22Rv1 (cell line): ENCODE measurements around the gene DDX60.

Experiments
- H3K27ac ChIP-seq: fragments of 450-650 bp; 2 replicates; pipeline ENCODE4 v1.5.1; 2017
- ZFX ChIP-seq: fragments of 450-650 bp; IDR thresholded peaks from 2 replicates; pipeline ENCODE4 v1.6.1; 2017; ENCODE audit warnings: antibody characterized with exemption, borderline replicate concordance
- TF ChIP-seq, protein P1 (sequence below): fragments of 450-650 bp; IDR thresholded peaks from 2 replicates; pipeline ENCODE4 v1.5.1; 2017; ENCODE audit warnings: mild to moderate bottlenecking

Gene DDX60

DNA sequence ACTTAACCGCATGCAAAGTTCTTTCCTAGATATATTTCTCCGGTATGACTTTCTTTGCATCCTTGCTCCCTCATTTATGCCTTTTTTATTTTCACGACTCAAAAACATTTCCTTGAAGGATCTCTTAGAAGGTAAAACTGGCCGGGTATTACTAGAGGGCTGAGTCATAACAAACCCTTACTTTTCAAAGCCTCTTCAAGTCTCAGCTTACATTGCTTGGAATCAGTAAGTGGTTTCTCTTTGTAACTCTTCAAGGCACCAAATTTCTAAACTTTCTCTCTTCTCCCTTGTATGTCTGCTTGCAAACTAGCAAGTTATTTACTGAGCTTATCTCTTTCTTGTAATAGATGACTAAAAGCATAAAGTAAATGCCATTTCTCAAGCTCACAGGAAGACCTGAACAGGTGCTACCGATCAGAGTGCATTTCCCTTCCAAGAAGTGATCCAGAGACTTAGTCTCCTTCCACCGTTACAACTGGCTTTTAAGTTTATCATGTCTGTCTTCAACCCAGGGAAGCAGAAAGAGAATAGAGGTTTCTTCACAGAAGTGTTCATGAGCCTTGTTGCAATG, 150.8 kb downstream of the DDX60 start:
- TF ChIP-seq, protein P1, sequence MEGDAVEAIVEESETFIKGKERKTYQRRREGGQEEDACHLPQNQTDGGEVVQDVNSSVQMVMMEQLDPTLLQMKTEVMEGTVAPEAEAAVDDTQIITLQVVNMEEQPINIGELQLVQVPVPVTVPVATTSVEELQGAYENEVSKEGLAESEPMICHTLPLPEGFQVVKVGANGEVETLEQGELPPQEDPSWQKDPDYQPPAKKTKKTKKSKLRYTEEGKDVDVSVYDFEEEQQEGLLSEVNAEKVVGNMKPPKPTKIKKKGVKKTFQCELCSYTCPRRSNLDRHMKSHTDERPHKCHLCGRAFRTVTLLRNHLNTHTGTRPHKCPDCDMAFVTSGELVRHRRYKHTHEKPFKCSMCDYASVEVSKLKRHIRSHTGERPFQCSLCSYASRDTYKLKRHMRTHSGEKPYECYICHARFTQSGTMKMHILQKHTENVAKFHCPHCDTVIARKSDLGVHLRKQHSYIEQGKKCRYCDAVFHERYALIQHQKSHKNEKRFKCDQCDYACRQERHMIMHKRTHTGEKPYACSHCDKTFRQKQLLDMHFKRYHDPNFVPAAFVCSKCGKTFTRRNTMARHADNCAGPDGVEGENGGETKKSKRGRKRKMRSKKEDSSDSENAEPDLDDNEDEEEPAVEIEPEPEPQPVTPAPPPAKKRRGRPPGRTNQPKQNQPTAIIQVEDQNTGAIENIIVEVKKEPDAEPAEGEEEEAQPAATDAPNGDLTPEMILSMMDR, result no peak
- no peak for TF ChIP-seq ZFX
- H3K27ac ChIP-seq, result no peak overlapping the region
